SU-DHL-6 (cell line): ENCODE measurements around the gene ARL15.

Experiments
- CTCF ChIP-seq: fragments of 200-600 bp; sonication (generic); IDR thresholded peaks from one replicate; pipeline ENCODE4 v1.5.1; 2017; ENCODE audit warnings: antibody characterized with exemption, mild to moderate bottlenecking, low read length, moderate library complexity; ENCODE audit not compliant: insufficient read depth, poor library complexity, severe bottlenecking
- EZH2phosphoT487 ChIP-seq: fragments of 200-600 bp; sonication (generic), shearing (Covaris generic); conservative IDR thresholded peaks from 2 replicates; pipeline ENCODE4 v1.6.1; 2018; ENCODE audit warnings: mild to moderate bottlenecking, antibody characterized with exemption, low read length, moderate library complexity, mixed read lengths

GRCh38 chr5:54317511-54318260, 7.3 kb upstream of the ARL15 start:
- TF ChIP-seq CTCF (no peak), EZH2phosphoT487 (no peak)
